ENCODE data around the gene EED. TPM values are rescaled to one million over a fixed set of nuclear protein-coding genes. Genes with fewer than 3 reads are reported as not detected.

EED gene
- total and polyA plus RNA-seq, 9 of the 15 experiments (the other 6 are each of a cell fraction or from before 2014, with no cell fraction given): 33.0 to 110 (median 55.1) TPM

- H3K9me1 ChIP-seq (ENCODE audit: control insufficient read depth, insufficient read depth, low read length): no peaks in the 10 kb centered on the region
- no peak for TF ChIP-seq ZNF740 (CRISPR knock-in tag; IDR thresholded peaks at IDR 0.05)
- no peak for TF ChIP-seq ZNF740 (tag; IDR thresholded peaks at IDR 0.05)
- no peak for TF ChIP-seq ZNF354B (CRISPR knock-in tag; IDR thresholded peaks at IDR 0.05)
- TF ChIP-seq CBX8 (IDR thresholded peaks at IDR 0.05; ENCODE audit: borderline replicate concordance, extremely low read depth, low read depth, low read length, poor library complexity, severe bottlenecking): no peak
- TF ChIP-seq ZNF121 (CRISPR knock-in tag; conservative IDR thresholded peaks at IDR 0.05): no peak
- TF ChIP-seq ZNF24 (IDR thresholded peaks at IDR 0.05): peak; percentile 69
- TF ChIP-seq CBX5 (IDR thresholded peaks at IDR 0.05; ENCODE audit: borderline replicate concordance, low read depth): no peak
- peak; percentile 88 for TF ChIP-seq ZNF146 (CRISPR knock-in tag; IDR thresholded peaks at IDR 0.05; ENCODE audit: unreplicated experiment)
- ATAC-seq: no peak
- no peaks in the 10 kb centered on the region for H4K20me1 ChIP-seq (replicated peaks; ENCODE audit: control insufficient read depth, insufficient read depth, low read length)
- POLR2A ChIA-PET: interaction anchor here (0.8 to 1.2 kb wide), 2 partner anchors 8 to 12 kb away, joined by 3 to 4 read pairs; no protein-coding TSS in a partner anchor
- in situ Hi-C loops (cut with MboI): no loop called here
- no peak for FAIRE-seq
- DNase-seq (ENCODE audit: extremely low read depth in 1 of 4, low spot score in 3 of 4): no peak
- H3K4me1 ChIP-seq (replicated peaks in 1 of 2; ENCODE audit: control insufficient read depth in 2 of 2, insufficient read depth in 2 of 2, low read length in 2 of 2): no peaks in the 10 kb centered on the region
- H3K4me2 ChIP-seq (ENCODE audit: insufficient read depth, low read length): no peak overlapping the region
- intact Hi-C loops (cut with micrococcal nuclease): no loop called here
- H2AFZ ChIP-seq (ENCODE audit: low read depth, low read length): no peak overlapping the region
- 46% methylated on average over 1 of the region's 1 CpG for WGBS (ENCODE audit: insufficient coverage, low coverage, missing lambda C conversion rate)
- H3K9ac ChIP-seq (ENCODE audit: insufficient read depth in 1 of 2, low read depth in 2 of 2, low read length in 2 of 2): no peak overlapping the region
- H3K79me2 ChIP-seq (ENCODE audit: control insufficient read depth, insufficient read depth, low read length): peaks cover 46% of the 10 kb centered on the region
- H3K9me3 ChIP-seq (replicated peaks; ENCODE audit: control insufficient read depth, insufficient read depth, low read depth, low read length): no peaks in the 10 kb centered on the region
- no peaks in the 10 kb centered on the region for H3K27me3 ChIP-seq (ENCODE audit: control insufficient read depth in 2 of 2, insufficient read depth in 2 of 2, low read length in 2 of 2)
- BruUV-seq (replicated peaks): no TSS peak
- no peak overlapping the region for H3K4me3 ChIP-seq
- H3K36me3 ChIP-seq (ENCODE audit: control insufficient read depth, insufficient read depth, low read length): peaks cover 76% of the 10 kb centered on the region
- CTCF ChIA-PET (ENCODE audit: low intra/inter-chr PET ratio): no interaction called here
- H3K27ac ChIP-seq (ENCODE audit: extremely low read depth, low read depth, low read length): no peak overlapping the region
Measured at GRCh38 chr11:86269645-86270044, 25.1 kb downstream of the EED start.
